Ovary (tissue), 3 donors: Measurements from ENCODE around the gene SLC24A4.

ENCODE experiments used
- POLR2A ChIP-seq: fragments of 450-650 bp; IDR thresholded peaks from one replicate; pipeline ENCODE4 v1.6.1; 2017; ENCODE audit warnings: antibody characterized with exemption, mild to moderate bottlenecking, moderate library complexity
- TF ChIP-seq, protein P1 (sequence below), 3 donors: fragments of 450-650 bp in 2 of 3; fragments of 200-600 bp in 1 of 3; IDR thresholded peaks; one replicate each; pipeline versions ENCODE4 v1.5.1 to v1.8.0; 2016 to 2022; ENCODE audit warnings: antibody characterized with exemption in 3 of 3, mild to moderate bottlenecking in 1 of 3
- donor health status: DM: no; HTN: no; CAD: no.

DNA sequence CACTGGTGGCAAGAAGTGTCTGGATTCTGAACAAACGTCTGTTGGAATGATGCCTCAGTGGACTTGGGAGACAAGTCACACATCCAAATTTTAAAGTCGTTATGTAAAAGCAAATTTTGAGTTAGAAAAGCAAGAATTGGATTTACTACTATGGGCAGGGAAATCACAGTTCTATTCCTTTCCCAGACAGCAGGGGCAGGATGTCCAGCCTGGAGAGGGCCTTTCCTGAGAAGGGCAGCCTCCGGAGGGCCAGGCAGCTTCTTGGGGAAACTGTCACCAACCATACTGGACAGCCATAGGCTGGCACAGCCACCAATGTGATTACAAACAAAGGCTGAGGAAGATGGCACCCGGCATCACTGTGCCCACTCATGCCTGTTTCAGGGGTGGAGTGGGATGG lies 11.1 kb downstream of the SLC24A4 start:
- TF ChIP-seq POLR2A = no peak
- TF ChIP-seq, protein P1, sequence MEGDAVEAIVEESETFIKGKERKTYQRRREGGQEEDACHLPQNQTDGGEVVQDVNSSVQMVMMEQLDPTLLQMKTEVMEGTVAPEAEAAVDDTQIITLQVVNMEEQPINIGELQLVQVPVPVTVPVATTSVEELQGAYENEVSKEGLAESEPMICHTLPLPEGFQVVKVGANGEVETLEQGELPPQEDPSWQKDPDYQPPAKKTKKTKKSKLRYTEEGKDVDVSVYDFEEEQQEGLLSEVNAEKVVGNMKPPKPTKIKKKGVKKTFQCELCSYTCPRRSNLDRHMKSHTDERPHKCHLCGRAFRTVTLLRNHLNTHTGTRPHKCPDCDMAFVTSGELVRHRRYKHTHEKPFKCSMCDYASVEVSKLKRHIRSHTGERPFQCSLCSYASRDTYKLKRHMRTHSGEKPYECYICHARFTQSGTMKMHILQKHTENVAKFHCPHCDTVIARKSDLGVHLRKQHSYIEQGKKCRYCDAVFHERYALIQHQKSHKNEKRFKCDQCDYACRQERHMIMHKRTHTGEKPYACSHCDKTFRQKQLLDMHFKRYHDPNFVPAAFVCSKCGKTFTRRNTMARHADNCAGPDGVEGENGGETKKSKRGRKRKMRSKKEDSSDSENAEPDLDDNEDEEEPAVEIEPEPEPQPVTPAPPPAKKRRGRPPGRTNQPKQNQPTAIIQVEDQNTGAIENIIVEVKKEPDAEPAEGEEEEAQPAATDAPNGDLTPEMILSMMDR (IDR thresholded peaks at IDR 0.05) = no peak
